Neural cell (in vitro differentiated cells): ENCODE measurements around the gene EXOC3L1. TPM values are rescaled to one million over a fixed set of nuclear protein-coding genes. Genes with fewer than 3 reads are reported as not detected.

ENCODE experiments used
- H2AFZ ChIP-seq: fragments of 200-600, 300-800 bp; sonication (generic), shearing (Covaris generic); 2 replicates; pipeline ENCODE4 v1.6.0; 2014; ENCODE audit warnings: low read depth, mild to moderate bottlenecking, antibody characterized with exemption, low read length, moderate library complexity
- H3F3A ChIP-seq: fragments of 200-600 bp; shearing (Covaris generic); 2 replicates; pipeline ENCODE4 v1.6.1; 2016; ENCODE audit warnings: mild to moderate bottlenecking, moderate library complexity, mixed read lengths, antibody characterized with exemption, low read length; ENCODE audit not compliant: insufficient read depth, poor library complexity, severe bottlenecking
- H3K27ac ChIP-seq: fragments of 200-600, 300-800 bp; sonication (generic), shearing (Covaris generic); 2 replicates; pipeline ENCODE4 v1.5.1; 2014; ENCODE audit warnings: mild to moderate bottlenecking, low read length, moderate library complexity
- H3K27me3 ChIP-seq: fragments of 300-800, 200-600 bp; sonication (generic), shearing (Covaris generic); 2 replicates; pipeline ENCODE4 v1.6.0; 2014; ENCODE audit warnings: mild to moderate bottlenecking, low read depth, low read length, moderate library complexity; ENCODE audit not compliant: insufficient read depth
- H3K36me3 ChIP-seq: fragments of 300-800, 200-600 bp; sonication (generic), shearing (Covaris generic); 2 replicates; pipeline ENCODE4 v1.5.1; 2014; ENCODE audit warnings: mild to moderate bottlenecking, antibody characterized with exemption, low read length, moderate library complexity; ENCODE audit not compliant: insufficient read depth
- H3K4me2 ChIP-seq: fragments of 300-800, 200-600 bp; sonication (generic), shearing (Covaris generic); 2 replicates; pipeline ENCODE4 v1.6.0; 2014; ENCODE audit warnings: mild to moderate bottlenecking, low read length
- H3K4me3 ChIP-seq: fragments of 300-800, 200-600 bp; sonication (generic), shearing (Covaris generic); 2 replicates; pipeline ENCODE4 v1.5.1; 2014; ENCODE audit warnings: mild to moderate bottlenecking, low read length, moderate library complexity
- H3K79me2 ChIP-seq: fragments of 200-600 bp; shearing (Covaris generic); replicated peaks from 2 replicates; pipeline ENCODE4 v1.6.0; 2014; ENCODE audit warnings: mild to moderate bottlenecking, low read length, moderate library complexity; ENCODE audit not compliant: insufficient read depth
- H3K9ac ChIP-seq: fragments of 300-800, 200-600 bp; sonication (generic), shearing (Covaris generic); 2 replicates; pipeline ENCODE4 v1.6.1; 2016; ENCODE audit warnings: mild to moderate bottlenecking, low read length, mixed read lengths
- H3K9me2 ChIP-seq: fragments of 200-600 bp; shearing (Covaris generic); 2 replicates; pipeline ENCODE4 v1.6.1; 2016; ENCODE audit warnings: mild to moderate bottlenecking, low read length, mixed read lengths; ENCODE audit not compliant: insufficient read depth
- H3K9me3 ChIP-seq: fragments of 200-600, 300-800 bp; sonication (generic), shearing (Covaris generic); 2 replicates; pipeline ENCODE4 v1.6.1; 2016; ENCODE audit warnings: mild to moderate bottlenecking, mixed run types, low read length, moderate library complexity, mixed read lengths
- H4K20me1 ChIP-seq: fragments of 200-600 bp; shearing (Covaris generic); 2 replicates; pipeline ENCODE4 v1.6.1; 2016; ENCODE audit warnings: mild to moderate bottlenecking, mixed run types; ENCODE audit not compliant: insufficient read depth
- EP300 ChIP-seq: fragments of 450-650 bp; conservative IDR thresholded peaks from 2 replicates; pipeline ENCODE4 v1.6.1; 2014; ENCODE audit warnings: antibody characterized with exemption, mild to moderate bottlenecking, moderate library complexity; ENCODE audit not compliant: poor library complexity, severe bottlenecking
- EZH2 ChIP-seq: fragments of 200-600, 300-800 bp; shearing (Covaris generic), sonication (generic); IDR thresholded peaks from 2 replicates; pipeline ENCODE4 v1.6.1; 2014; ENCODE audit warnings: antibody characterized with exemption, low read length, borderline replicate concordance, mild to moderate bottlenecking; ENCODE audit not compliant: insufficient read depth, poor library complexity, severe bottlenecking
- MXI1 ChIP-seq: fragments of 450-650 bp; conservative IDR thresholded peaks from 2 replicates; pipeline ENCODE4 v1.6.1; 2014; ENCODE audit warnings: antibody characterized with exemption, mild to moderate bottlenecking; ENCODE audit not compliant: poor library complexity, severe bottlenecking
- POLR2AphosphoS5 ChIP-seq: IDR thresholded peaks from 2 replicates; pipeline ENCODE4 v1.6.1; 2012
- RAD21 ChIP-seq: fragments of 450-650 bp; conservative IDR thresholded peaks from 2 replicates; pipeline ENCODE4 v1.6.1; 2014; ENCODE audit warnings: antibody characterized with exemption, mild to moderate bottlenecking, moderate library complexity
- SMC3 ChIP-seq: fragments of 450-650 bp; conservative IDR thresholded peaks from 2 replicates; pipeline ENCODE4 v1.6.1; 2014; ENCODE audit warnings: antibody characterized with exemption, mild to moderate bottlenecking, moderate library complexity; ENCODE audit not compliant: poor library complexity
- TAF1 ChIP-seq: IDR thresholded peaks from 2 replicates; pipeline ENCODE4 v1.6.1; 2012; ENCODE audit warnings: low read depth
- polyA plus RNA-seq: library from polyadenylated mRNA; depleted of rRNA; stranded (reverse); fragments of >200 nt; gene quantifications from 2 replicates; pipeline ENCODE4 v1.2.3, GENCODE V29; 2014
- TF ChIP-seq, protein P1 (sequence below): fragments of 450-650 bp; IDR thresholded peaks from 2 replicates; pipeline ENCODE4 v1.5.1; 2014; ENCODE audit warnings: antibody characterized with exemption, mild to moderate bottlenecking, moderate library complexity; ENCODE audit not compliant: poor library complexity, severe bottlenecking
- TF ChIP-seq, protein P2 (sequence below): IDR thresholded peaks from 2 replicates; pipeline ENCODE4 v1.6.1; 2012; ENCODE audit warnings: borderline replicate concordance

Gene EXOC3L1
- polyA plus RNA-seq, 1 donor from 2014 or later, result 0.43 TPM

DNA sequence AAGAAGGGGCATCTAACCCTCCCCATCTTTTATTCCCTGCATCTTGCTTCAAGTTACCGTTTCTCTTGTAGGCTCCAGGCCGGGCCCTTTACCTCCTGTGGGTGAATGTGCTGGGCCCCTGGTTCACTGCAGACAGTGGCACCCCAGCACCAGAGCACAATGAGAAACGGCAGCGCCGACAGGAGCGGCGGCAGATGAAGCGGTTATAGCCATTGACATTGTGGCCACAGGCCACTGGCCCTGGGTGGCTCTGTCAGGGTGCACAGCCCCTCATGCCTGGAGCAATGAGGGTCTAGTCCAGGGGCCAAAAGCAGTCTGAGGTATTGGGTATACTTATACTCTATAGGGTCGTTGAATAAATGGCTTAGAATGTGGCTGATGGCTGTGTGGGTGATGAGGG is 39.0 kb upstream of the EXOC3L1 start:
- no peaks in the 10 kb centered on the region for H3K9me2 ChIP-seq
- no peaks in the 10 kb centered on the region for H3K36me3 ChIP-seq
- no peak overlapping the region for H3K4me2 ChIP-seq
- no peak overlapping the region for H2AFZ ChIP-seq
- H3K9me3 ChIP-seq, result no peaks in the 10 kb centered on the region
- TF ChIP-seq, protein P1, sequence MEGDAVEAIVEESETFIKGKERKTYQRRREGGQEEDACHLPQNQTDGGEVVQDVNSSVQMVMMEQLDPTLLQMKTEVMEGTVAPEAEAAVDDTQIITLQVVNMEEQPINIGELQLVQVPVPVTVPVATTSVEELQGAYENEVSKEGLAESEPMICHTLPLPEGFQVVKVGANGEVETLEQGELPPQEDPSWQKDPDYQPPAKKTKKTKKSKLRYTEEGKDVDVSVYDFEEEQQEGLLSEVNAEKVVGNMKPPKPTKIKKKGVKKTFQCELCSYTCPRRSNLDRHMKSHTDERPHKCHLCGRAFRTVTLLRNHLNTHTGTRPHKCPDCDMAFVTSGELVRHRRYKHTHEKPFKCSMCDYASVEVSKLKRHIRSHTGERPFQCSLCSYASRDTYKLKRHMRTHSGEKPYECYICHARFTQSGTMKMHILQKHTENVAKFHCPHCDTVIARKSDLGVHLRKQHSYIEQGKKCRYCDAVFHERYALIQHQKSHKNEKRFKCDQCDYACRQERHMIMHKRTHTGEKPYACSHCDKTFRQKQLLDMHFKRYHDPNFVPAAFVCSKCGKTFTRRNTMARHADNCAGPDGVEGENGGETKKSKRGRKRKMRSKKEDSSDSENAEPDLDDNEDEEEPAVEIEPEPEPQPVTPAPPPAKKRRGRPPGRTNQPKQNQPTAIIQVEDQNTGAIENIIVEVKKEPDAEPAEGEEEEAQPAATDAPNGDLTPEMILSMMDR, result no peak
- no peak overlapping the region for H3K4me3 ChIP-seq
- H3F3A ChIP-seq, result no peaks in the 10 kb centered on the region
- H3K79me2 ChIP-seq, result peaks cover 12% of the 10 kb centered on the region
- no peaks in the 10 kb centered on the region for H4K20me1 ChIP-seq
- H3K27ac ChIP-seq, result no peak overlapping the region
- no peaks in the 10 kb centered on the region for H3K27me3 ChIP-seq
- H3K9ac ChIP-seq, result no peak overlapping the region

DNA sequence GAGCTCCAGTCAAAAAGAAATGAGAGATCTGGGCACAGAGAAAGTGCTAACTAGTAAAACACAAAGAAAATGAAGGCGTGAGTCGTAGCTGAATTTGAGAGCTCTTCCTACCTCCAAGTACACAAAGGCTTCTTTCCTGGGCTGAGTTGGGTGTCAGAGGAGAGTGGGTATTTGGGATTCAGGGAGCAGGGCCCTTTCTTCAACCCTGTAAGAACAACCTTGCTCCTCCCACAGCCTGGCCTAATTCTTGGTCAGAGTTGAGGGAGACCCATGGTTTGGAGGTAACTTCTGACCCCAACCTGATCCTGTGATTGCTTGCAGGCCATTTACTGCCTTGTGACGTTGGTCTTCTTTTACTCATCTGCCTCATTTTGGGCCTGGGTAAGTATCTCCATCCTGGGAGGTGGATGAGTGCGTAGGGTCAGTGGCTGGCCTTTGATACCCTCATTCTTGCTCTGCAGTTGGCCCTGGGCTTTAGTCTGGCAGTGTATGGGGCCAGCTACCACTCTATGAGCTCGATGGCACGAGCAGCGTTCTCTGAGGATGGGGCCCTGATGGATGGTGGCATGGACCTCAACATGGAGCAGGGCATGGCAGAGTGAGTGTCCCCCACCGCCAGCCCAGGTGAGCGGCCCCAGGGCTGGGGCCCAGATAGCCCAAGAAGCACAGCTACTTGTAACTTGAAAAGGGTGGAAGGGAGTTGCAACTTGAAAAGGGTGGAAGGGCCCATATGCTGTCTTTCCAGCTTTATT is 38.3 kb upstream of the EXOC3L1 start:
- H3K79me2 ChIP-seq, result peaks cover 12% of the 10 kb centered on the region
- no peak overlapping the region for H2AFZ ChIP-seq
- peak overlapping the region; percentile 94 for H3K9ac ChIP-seq
- H3K4me3 ChIP-seq, result peak overlapping the region; percentile 72
- no peak overlapping the region for H3K27ac ChIP-seq
- H3K36me3 ChIP-seq, result no peaks in the 10 kb centered on the region
- TF ChIP-seq EP300, result no peak
- TF ChIP-seq MXI1, result no peak
- TF ChIP-seq, protein P2, sequence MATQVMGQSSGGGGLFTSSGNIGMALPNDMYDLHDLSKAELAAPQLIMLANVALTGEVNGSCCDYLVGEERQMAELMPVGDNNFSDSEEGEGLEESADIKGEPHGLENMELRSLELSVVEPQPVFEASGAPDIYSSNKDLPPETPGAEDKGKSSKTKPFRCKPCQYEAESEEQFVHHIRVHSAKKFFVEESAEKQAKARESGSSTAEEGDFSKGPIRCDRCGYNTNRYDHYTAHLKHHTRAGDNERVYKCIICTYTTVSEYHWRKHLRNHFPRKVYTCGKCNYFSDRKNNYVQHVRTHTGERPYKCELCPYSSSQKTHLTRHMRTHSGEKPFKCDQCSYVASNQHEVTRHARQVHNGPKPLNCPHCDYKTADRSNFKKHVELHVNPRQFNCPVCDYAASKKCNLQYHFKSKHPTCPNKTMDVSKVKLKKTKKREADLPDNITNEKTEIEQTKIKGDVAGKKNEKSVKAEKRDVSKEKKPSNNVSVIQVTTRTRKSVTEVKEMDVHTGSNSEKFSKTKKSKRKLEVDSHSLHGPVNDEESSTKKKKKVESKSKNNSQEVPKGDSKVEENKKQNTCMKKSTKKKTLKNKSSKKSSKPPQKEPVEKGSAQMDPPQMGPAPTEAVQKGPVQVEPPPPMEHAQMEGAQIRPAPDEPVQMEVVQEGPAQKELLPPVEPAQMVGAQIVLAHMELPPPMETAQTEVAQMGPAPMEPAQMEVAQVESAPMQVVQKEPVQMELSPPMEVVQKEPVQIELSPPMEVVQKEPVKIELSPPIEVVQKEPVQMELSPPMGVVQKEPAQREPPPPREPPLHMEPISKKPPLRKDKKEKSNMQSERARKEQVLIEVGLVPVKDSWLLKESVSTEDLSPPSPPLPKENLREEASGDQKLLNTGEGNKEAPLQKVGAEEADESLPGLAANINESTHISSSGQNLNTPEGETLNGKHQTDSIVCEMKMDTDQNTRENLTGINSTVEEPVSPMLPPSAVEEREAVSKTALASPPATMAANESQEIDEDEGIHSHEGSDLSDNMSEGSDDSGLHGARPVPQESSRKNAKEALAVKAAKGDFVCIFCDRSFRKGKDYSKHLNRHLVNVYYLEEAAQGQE, result no peak
- TF ChIP-seq TAF1, result no peak
- TF ChIP-seq, protein P1, result no peak
- TF ChIP-seq RAD21, result no peak
- no peak for TF ChIP-seq POLR2AphosphoS5
- no peak for TF ChIP-seq SMC3
- no peak for TF ChIP-seq EZH2
- H3K9me3 ChIP-seq, result no peaks in the 10 kb centered on the region
- no peaks in the 10 kb centered on the region for H4K20me1 ChIP-seq
- no peaks in the 10 kb centered on the region for H3K9me2 ChIP-seq
- H3K27me3 ChIP-seq, result no peaks in the 10 kb centered on the region
- peak overlapping the region; percentile 74 for H3K4me2 ChIP-seq
- no peaks in the 10 kb centered on the region for H3F3A ChIP-seq
